ENCODE data around the gene ARID5B. TPM values are rescaled to one million over a fixed set of nuclear protein-coding genes. Genes with fewer than 3 reads are reported as not detected.

The ARID5B gene
- total RNA-seq, 1 experiment from 2014 or later, result 0.04 TPM

- Histone ChIP-seq H3K9ac (ENCODE audit: extremely low read depth, insufficient read length, low read length) (no peak overlapping the region), H2BK20ac (ENCODE audit: low read depth, low read length, poor library complexity, severe bottlenecking) (no peak overlapping the region), H3K14ac (ENCODE audit: insufficient read depth, low read length) (no peak overlapping the region), H4K8ac (replicated peaks; ENCODE audit: insufficient read length, low read depth, low read length) (no peak overlapping the region), H3T11ph (ENCODE audit: low read length) (no peak overlapping the region), H3K4ac (ENCODE audit: low read depth, low read length) (no peak overlapping the region), H2AFZ (ENCODE audit: low read length) (no peak overlapping the region), H3K18ac (ENCODE audit: insufficient read length, low read depth, low read length) (no peak overlapping the region), H3K23ac (ENCODE audit: insufficient read length, low read depth, low read length) (no peak overlapping the region), H3K23me2 (ENCODE audit: insufficient read length, low read depth, low read length, poor library complexity, severe bottlenecking) (no peaks in the 10 kb centered on the region), H3K79me2 (ENCODE audit: insufficient read depth, low read length) (no peaks in the 10 kb centered on the region), H3K9me3 (ENCODE audit: control insufficient read depth, low read depth, low read length) (no peaks in the 10 kb centered on the region), H4K20me1 (ENCODE audit: control insufficient read depth, insufficient read depth, insufficient read length) (no peaks in the 10 kb centered on the region), H3K79me1 (ENCODE audit: insufficient read depth, low read depth, low read length, poor library complexity, severe bottlenecking) (no peaks in the 10 kb centered on the region), H2BK12ac (ENCODE audit: insufficient read length, low read depth, low read length) (no peak overlapping the region), H3K4me2 (ENCODE audit: insufficient read depth, insufficient read length, low read length) (no peak overlapping the region), H2AK5ac (ENCODE audit: insufficient read length, low read length) (no peak overlapping the region), H2BK120ac (ENCODE audit: low read depth, low read length, poor library complexity, severe bottlenecking) (no peak overlapping the region), H2BK5ac (ENCODE audit: insufficient read length, low read length) (no peak overlapping the region), H3K27ac (ENCODE audit: insufficient read length, low read depth, low read length) (no peak overlapping the region), H4K91ac (ENCODE audit: insufficient read length, low read depth, low read length) (no peak overlapping the region), H3K56ac (ENCODE audit: insufficient read length, low read depth, low read length) (no peak overlapping the region), H2BK15ac (ENCODE audit: low read depth, low read length) (no peak overlapping the region), H3K27me3 (ENCODE audit: insufficient read depth, low read length) (no peaks in the 10 kb centered on the region), H3K4me1 (ENCODE audit: insufficient read depth, low read length) (no peaks in the 10 kb centered on the region; the same call in 1 of the 2 replicates), H4K5ac (ENCODE audit: insufficient read length, low read depth, low read length) (no peak overlapping the region)
- no peaks in the 10 kb centered on the region for H3K9me3 Mint-ChIP-seq
- no peak overlapping the region for H3K4me3 Mint-ChIP-seq
- TF ChIP-seq CTCF (conservative IDR thresholded peaks at IDR 0.05), result no peak
- peaks cover 18 to 22% of the 10 kb centered on the region in 2 experiments for H3K4me1 Mint-ChIP-seq
- WGBS (ENCODE audit: extremely low coverage, insufficient read length, low lambda C conversion rate), result no CpG with 5 or more reads among the region's 3 CpGs
- no peaks in the 10 kb centered on the region for H3K36me3 Mint-ChIP-seq (ENCODE audit: insufficient read depth in 1 of 3, low read depth in 3 of 3)
- DNase-seq, result no peak
- no peak overlapping the region for H3K27ac Mint-ChIP-seq
- H3K27me3 Mint-ChIP-seq (ENCODE audit: low read depth), result peaks cover 12% of the 10 kb centered on the region
These were observed 131.6 kb downstream of the ARID5B start for GRCh38 chr10:62033125-62033524.
